Thyroid gland (tissue), 4 donors: ENCODE results near the gene RND2. TPM values are rescaled to one million over a fixed set of nuclear protein-coding genes. Genes with fewer than 3 reads are reported as not detected.

Source experiments
- DNase-seq, 2 donors: peaks; one replicate each; pipeline ENCODE4 v3.0.0-alpha.2; 2019
- H3K27ac ChIP-seq, 3 donors: fragments of 200-600 bp; sonication (generic); 1 replicate in 2 of 3; 2 replicates in 1 of 3; pipeline ENCODE4 v1.5.1; 2016 to 2019; ENCODE audit warnings: mild to moderate bottlenecking in 1 of 3, moderate library complexity in 1 of 3
- H3K27me3 ChIP-seq: fragments of 200-600 bp; sonication (generic); one replicate; pipeline ENCODE4 v1.5.1; 2019
- H3K36me3 ChIP-seq, 2 donors: fragments of 200-600 bp; sonication (generic); one replicate each; pipeline ENCODE4 v1.5.1; 2016 to 2019
- H3K4me1 ChIP-seq, 2 donors: fragments of 200-600 bp; sonication (generic); one replicate each; pipeline ENCODE4 v1.5.1; 2017 to 2019
- H3K4me3 ChIP-seq, 3 donors: fragments of 200-600 bp; sonication (generic); replicated peaks in 1 of 3; 1 replicate in 2 of 3; 2 replicates in 1 of 3; pipeline ENCODE4 v1.5.1; 2016; ENCODE audit warnings: mild to moderate bottlenecking in 1 of 3
- H3K9me3 ChIP-seq: fragments of 200-600 bp; sonication (generic); one replicate; pipeline ENCODE4 v1.5.1; 2017
- POLR2A ChIP-seq, 2 donors: fragments of 450-650 bp; IDR thresholded peaks; one replicate each; pipeline ENCODE4 v1.6.1; 2017; ENCODE audit warnings: antibody characterized with exemption in 2 of 2, mild to moderate bottlenecking in 2 of 2, moderate library complexity in 1 of 2
- WGBS, 2 donors: methylation state at CpG; one replicate each; pipeline ENCODE4 v1.1.5; 2017; 5-methylcytosine and 5-hydroxymethylcytosine counted together
- intact Hi-C: fragments of 100-400 bp; cut with DNase I; formaldehyde crosslinking; loops from one replicate; pipeline ENCODE4 v1.15.1; 2023
- total RNA-seq, 4 donors: library from RNA; depleted of rRNA; stranded (reverse); fragments of >200 nt; gene quantifications; one replicate each; pipeline ENCODE4 v1.2.3, GENCODE V29; 2016
- TF ChIP-seq, protein P1 (sequence below), 6 experiments: fragments of 200-600 bp in 3 of 6; fragments of 450-650 bp in 3 of 6; sonication (generic) in 3 of 6; IDR thresholded peaks; one replicate each; pipeline ENCODE4 v1.5.1; 2016 to 2019; ENCODE audit warnings: antibody characterized with exemption in 6 of 6, mild to moderate bottlenecking in 2 of 6, inconsistent platforms in 1 of 6, moderate library complexity in 1 of 6

RND2 gene
- total RNA-seq, 4 donors from 2014 or later = 5.2 to 14.8 (median 10.3) TPM

DNA sequence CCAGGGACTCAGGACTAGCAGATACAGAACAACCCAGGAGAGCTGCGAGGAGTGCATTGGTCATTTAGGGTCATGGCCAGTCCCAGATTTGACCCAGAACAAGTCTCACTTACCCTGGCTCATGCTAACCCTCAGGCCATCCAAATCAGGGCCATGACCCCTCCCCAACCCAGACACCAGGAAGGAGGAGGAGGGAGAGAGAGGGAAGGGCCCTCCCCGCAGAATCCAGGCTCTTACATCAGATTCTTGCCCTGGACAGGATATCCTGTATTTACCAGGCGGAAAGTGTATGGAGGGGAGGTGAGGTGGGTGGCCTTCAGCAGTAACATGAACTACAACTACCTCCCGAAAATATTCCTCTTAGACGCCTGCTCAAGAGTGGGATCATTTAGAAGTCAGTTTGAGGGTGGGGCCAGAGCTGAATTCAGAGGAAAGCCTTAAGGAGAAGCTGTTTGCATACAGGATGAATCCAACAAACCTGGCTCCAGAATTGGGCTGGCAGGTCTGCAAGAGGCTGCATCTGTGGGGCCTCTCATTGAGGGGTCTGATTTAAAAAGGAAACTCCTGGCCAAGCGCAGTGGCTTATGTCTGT, 4.9 kb upstream of the RND2 start:
- peaks cover 3 to 21% of the 10 kb centered on the region in 2 donors for H3K36me3 ChIP-seq
- H3K27ac ChIP-seq = peak overlapping the region in 2 of 3 donors; percentile 61 to 92
- H3K4me3 ChIP-seq = no peak overlapping the region
- DNase-seq = no peak
- H3K27me3 ChIP-seq = no peaks in the 10 kb centered on the region
- intact Hi-C loops = no loop called here
- TF ChIP-seq, protein P1, sequence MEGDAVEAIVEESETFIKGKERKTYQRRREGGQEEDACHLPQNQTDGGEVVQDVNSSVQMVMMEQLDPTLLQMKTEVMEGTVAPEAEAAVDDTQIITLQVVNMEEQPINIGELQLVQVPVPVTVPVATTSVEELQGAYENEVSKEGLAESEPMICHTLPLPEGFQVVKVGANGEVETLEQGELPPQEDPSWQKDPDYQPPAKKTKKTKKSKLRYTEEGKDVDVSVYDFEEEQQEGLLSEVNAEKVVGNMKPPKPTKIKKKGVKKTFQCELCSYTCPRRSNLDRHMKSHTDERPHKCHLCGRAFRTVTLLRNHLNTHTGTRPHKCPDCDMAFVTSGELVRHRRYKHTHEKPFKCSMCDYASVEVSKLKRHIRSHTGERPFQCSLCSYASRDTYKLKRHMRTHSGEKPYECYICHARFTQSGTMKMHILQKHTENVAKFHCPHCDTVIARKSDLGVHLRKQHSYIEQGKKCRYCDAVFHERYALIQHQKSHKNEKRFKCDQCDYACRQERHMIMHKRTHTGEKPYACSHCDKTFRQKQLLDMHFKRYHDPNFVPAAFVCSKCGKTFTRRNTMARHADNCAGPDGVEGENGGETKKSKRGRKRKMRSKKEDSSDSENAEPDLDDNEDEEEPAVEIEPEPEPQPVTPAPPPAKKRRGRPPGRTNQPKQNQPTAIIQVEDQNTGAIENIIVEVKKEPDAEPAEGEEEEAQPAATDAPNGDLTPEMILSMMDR (IDR thresholded peaks at IDR 0.05) = no peak
- no peak for TF ChIP-seq POLR2A (IDR thresholded peaks at IDR 0.05)
- peaks cover 5 to 50% of the 10 kb centered on the region in 2 donors for H3K4me1 ChIP-seq
- H3K9me3 ChIP-seq = no peaks in the 10 kb centered on the region
- 76 to 78% methylated on average over 6 of the region's 6 CpGs for WGBS, 2 donors

DNA sequence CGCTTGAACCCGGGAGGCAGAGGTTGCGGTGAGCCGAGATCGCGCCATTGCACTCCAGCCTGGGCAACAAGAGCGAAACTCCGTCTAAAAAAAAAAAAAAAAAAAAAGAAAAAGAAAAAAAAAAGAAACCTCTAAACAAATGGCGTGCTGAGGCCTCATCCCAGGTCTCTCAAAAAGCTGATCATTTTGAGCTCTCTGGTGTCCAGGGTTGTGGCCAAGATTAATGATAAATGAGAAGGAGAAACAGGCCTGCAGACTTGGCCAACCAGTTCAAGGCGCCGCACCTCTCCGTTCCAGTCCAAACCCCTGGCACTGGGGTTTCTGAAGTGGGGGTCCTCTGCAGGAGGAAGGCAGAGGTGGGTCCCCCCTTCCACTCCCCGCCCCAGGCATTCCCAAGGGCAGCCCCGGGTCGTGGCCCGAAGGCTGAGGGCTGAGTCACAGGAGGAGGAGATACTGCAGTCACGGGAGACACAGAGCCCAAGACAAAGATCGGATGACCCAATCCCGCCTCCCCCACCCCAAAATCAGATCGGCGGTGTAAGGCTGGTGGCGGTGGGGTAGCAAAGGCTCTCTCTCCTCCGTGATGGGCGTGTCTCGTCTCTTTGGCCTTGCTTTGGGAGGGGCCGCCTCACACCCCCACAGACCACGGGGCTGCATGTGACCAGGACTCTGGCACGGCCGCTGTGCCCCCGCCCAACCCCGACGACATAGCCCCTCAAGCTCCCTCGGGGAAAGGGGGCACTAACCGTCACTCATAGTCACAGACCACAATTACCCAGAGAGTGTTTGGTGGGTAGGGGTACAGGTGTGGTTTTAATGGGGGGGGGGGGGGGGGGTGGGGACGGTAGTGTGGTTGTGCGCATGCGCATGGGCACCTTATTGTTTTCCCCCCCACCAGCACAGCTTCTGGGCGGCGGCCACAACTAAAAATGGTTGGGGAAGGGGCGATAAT, 4.0 kb upstream of the RND2 start:
- peaks cover 8 to 55% of the 10 kb centered on the region in 2 donors for H3K4me1 ChIP-seq
- H3K9me3 ChIP-seq = no peaks in the 10 kb centered on the region
- H3K27ac ChIP-seq = peak overlapping the region; percentile 61 to 92 (median 84)
- H3K4me3 ChIP-seq = peak overlapping the region; percentile 72 to 98 (median 88)
- peak; percentile 73 to 75 for DNase-seq
- WGBS, 2 donors = 20 to 28% methylated on average over 31 to 35 of the region's 40 CpGs
- peaks cover 3 to 18% of the 10 kb centered on the region in 2 donors for H3K36me3 ChIP-seq
- intact Hi-C loops = no loop called here
- TF ChIP-seq POLR2A (IDR thresholded peaks at IDR 0.05) = peak in 1 of 2 donors; percentile 35
- TF ChIP-seq, protein P1 (IDR thresholded peaks at IDR 0.05) = no peak
- H3K27me3 ChIP-seq = no peaks in the 10 kb centered on the region

DNA sequence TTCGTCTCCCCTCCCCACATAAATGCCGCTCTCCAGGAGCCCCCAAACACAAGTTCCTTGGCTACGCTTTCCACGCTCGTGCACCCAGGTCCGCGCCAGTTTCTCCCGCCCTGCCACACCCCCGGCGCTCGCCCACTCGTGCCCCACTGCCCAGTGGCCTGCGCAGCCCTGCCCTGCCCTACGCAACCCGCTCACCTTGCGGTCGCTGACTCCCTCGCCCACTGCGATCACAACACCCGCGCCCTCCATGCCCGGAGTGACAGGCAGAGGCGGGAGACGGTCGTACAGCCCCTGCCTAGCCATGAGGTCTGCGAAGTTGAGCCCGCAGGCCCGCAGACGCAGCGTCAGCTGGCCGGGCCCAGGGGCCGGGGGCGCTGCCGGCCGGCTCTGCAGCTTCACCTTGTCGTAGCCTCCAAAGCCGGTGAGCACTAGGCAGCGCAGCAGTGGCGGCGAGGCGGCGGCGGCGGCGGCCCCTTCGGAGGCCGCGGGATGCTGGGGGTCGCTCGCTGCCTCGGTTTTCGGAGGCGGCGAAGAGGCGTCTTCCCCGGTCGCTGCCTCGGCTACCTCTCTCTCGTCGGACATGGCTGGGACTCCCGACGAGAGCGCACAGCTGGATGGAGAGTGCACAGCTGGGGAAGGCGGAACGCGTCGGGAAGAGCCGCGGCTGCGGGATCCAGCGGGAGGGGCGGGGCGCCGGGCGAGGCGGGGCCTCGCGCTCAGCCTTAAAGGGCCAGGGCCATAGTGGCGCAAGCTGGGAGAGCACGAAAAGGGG, 3.1 kb upstream of the RND2 start, which contains the start of gene VAT1:
VAT1 (minus strand) TSS at position 645 of the 772 bp plus-strand sequence; CDS start at position 582, 63 bp downstream.
- WGBS, 2 donors = 1% methylated on average over 19 to 28 of the region's 80 CpGs
- DNase-seq = peak; percentile 81 to 82

DNA sequence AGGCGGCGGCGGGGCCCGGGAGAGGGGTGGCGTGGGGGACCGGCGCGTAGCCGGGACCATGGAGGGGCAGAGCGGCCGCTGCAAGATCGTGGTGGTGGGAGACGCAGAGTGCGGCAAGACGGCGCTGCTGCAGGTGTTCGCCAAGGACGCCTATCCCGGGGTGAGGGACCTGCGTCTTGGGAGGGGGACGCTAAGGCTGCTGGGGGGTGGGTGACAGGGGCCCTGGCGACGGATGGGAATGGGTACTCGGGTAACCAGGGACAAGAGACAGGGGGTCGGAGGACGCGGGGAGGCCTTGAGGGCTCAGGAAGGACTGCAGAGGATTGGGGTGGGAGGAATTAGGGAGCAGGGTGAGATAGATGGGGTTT, 243 bp downstream of the RND2 start:
- H3K36me3 ChIP-seq = no peaks in the 10 kb centered on the region
- WGBS, 2 donors = 15 to 19% methylated on average over 10 to 11 of the region's 27 CpGs
- H3K9me3 ChIP-seq = no peaks in the 10 kb centered on the region
- H3K4me1 ChIP-seq = peaks cover 8 to 28% of the 10 kb centered on the region in 2 donors
- H3K27ac ChIP-seq = peak overlapping the region in 2 of 3 donors; percentile 33 to 76
- H3K27me3 ChIP-seq = no peaks in the 10 kb centered on the region
- intact Hi-C loops = loop anchor here (2.0 to 5.0 kb wide), 2 partner anchors 102 to 142 kb away; no protein-coding TSS in a partner anchor
- TF ChIP-seq POLR2A (IDR thresholded peaks at IDR 0.05) = no peak
- TF ChIP-seq, protein P1 (IDR thresholded peaks at IDR 0.05) = no peak
- H3K4me3 ChIP-seq = peak overlapping the region in 1 of 3 donors; percentile 42
- DNase-seq = no peak

More for the DNA sequence above, 3.1 kb upstream of the RND2 start, which contains the start of gene VAT1:
- Histone ChIP-seq H3K27ac (peak within 1 kb of the TSS; percentile 61 to 92 (median 84)), H3K9me3 (no peaks in the 10 kb centered on the region), H3K27me3 (no peaks in the 10 kb centered on the region), H3K4me1 (peaks cover 8 to 49% of the 10 kb centered on the region in 2 donors), H3K36me3 (peaks cover 0 to 10% of the 10 kb centered on the region in 2 donors), H3K4me3 (peak within 1 kb of the TSS; percentile 72 to 98 (median 88))
- intact Hi-C loops = no loop called here
- peak; percentile 62 to 76 for TF ChIP-seq POLR2A (IDR thresholded peaks at IDR 0.05)
- TF ChIP-seq, protein P1 (IDR thresholded peaks at IDR 0.05) = no peak
